T-cell (primary cell): ENCODE measurements around the gene CUBN. TPM values are rescaled to one million over a fixed set of nuclear protein-coding genes. Genes with fewer than 3 reads are reported as not detected.
A peak's percentile ranks its signal among the peaks of the same experiment; 100 is the strongest.

ENCODE experiments used
- ATAC-seq, 4 experiments: fragments of 200-7000 bp in 3 of 4; fragments of 150-1000 bp in 1 of 4; cut with Tn5 transposase; replicated peaks in 1 of 4; 1 replicate in 3 of 4; 2 replicates in 1 of 4; pipeline ENCODE4 v1.10.0; 2021; ENCODE audit warnings: moderate library complexity in 3 of 4, mild to moderate bottlenecking in 2 of 4, moderate number of reproducible peaks in 1 of 4
- CTCF ChIA-PET, 2 donors: fragments of 300-600 bp; sonication (Branson Sonifier 250); formaldehyde crosslinking; loops; one replicate each; lab custom pipeline; 2022; ENCODE audit warnings: antibody characterized with exemption in 2 of 2; lab: Charles Lee
- POLR2A ChIA-PET, 2 donors: fragments of 300-600 bp; sonication (Branson Sonifier 250); formaldehyde crosslinking; loops; one replicate each; lab custom pipeline; 2022; ENCODE audit warnings: antibody characterized with exemption in 2 of 2; lab: Charles Lee
- DNase-seq, 35 experiments: peaks; one replicate each; pipeline versions ENCODE4 v3.0.0 to v3.0.0-alpha.2; 2013 to 2023
- H3K27ac ChIP-seq: one replicate; pipeline ENCODE4 v1.5.1; 2013; ENCODE audit warnings: low read length
- H3K27me3 ChIP-seq, 2 experiments: replicated peaks in 1 of 2; 1 replicate in 1 of 2; 2 replicates in 1 of 2; pipeline versions ENCODE4 v1.6.1 to v1.7.0; 2013; ENCODE audit warnings: low read length in 1 of 2, mixed read lengths in 1 of 2; ENCODE audit not compliant: control insufficient read depth in 2 of 2, insufficient read depth in 2 of 2; ENCODE audit errors: extremely low read depth in 1 of 2
- H3K36me3 ChIP-seq, 2 donors: 1 replicate in 1 of 2; 2 replicates in 1 of 2; pipeline versions ENCODE4 v1.6.1 to v1.7.0; 2013; ENCODE audit warnings: low read length in 1 of 2; ENCODE audit not compliant: control insufficient read depth in 2 of 2, insufficient read depth in 1 of 2; ENCODE audit errors: extremely low read depth in 1 of 2
- H3K4me1 ChIP-seq, 2 experiments: 1 replicate in 1 of 2; 2 replicates in 1 of 2; pipeline versions ENCODE4 v1.6.1 to v1.7.0; 2013; ENCODE audit warnings: low read length in 2 of 2, mixed read lengths in 1 of 2; ENCODE audit not compliant: insufficient read depth in 2 of 2, control insufficient read depth in 1 of 2; ENCODE audit errors: extremely low read depth in 1 of 2
- H3K4me3 ChIP-seq, 2 donors: 1 replicate in 1 of 2; 2 replicates in 1 of 2; pipeline versions ENCODE4 v1.5.1 to v1.7.0; 2013; ENCODE audit warnings: mild to moderate bottlenecking in 2 of 2, low read length in 1 of 2, moderate library complexity in 1 of 2; ENCODE audit not compliant: control insufficient read depth in 1 of 2; ENCODE audit errors: extremely low read depth in 1 of 2
- H3K9me3 ChIP-seq: 2 replicates; pipeline ENCODE4 v1.7.0; 2013
- H3K27ac Mint-ChIP-seq, 2 donors: one replicate each; pipeline ENCODE4 v1.8.0; 2020 to 2021; ENCODE audit warnings: mild to moderate bottlenecking in 2 of 2, mixed read lengths in 2 of 2
- H3K27me3 Mint-ChIP-seq, 2 donors: one replicate each; pipeline ENCODE4 v1.8.0; 2021 to 2022; ENCODE audit warnings: mixed read lengths in 2 of 2
- H3K36me3 Mint-ChIP-seq: one replicate; pipeline ENCODE4 v1.8.0; 2021; ENCODE audit warnings: mixed read lengths
- H3K4me1 Mint-ChIP-seq, 3 donors: one replicate each; pipeline ENCODE4 v1.8.0; 2020 to 2022; ENCODE audit warnings: mixed read lengths in 3 of 3, mild to moderate bottlenecking in 1 of 3
- H3K4me3 Mint-ChIP-seq, 3 donors: one replicate each; pipeline ENCODE4 v1.8.0; 2020 to 2022; ENCODE audit warnings: mild to moderate bottlenecking in 3 of 3, mixed read lengths in 3 of 3, moderate library complexity in 3 of 3
- H3K9me3 Mint-ChIP-seq, 3 donors: one replicate each; pipeline ENCODE4 v1.8.0; 2020 to 2022; ENCODE audit warnings: mixed read lengths in 3 of 3
- WGBS: methylation state at CpG from one replicate; pipeline ENCODE4 v1.1.5; 2013; ENCODE audit warnings: missing lambda C conversion rate; ENCODE audit not compliant: insufficient coverage; 5-methylcytosine and 5-hydroxymethylcytosine counted together
- total RNA-seq, 35 experiments: library from RNA in 6 of 35; stranded (reverse) in 6 of 35; fragments of 120-200 nt in 1 of 35; gene quantifications; one replicate each; pipeline versions ENCODE4 v1.2.1 to v1.2.4 and lab custom pipeline; 2013 to 2026

The CUBN gene
- total RNA-seq, 5 donors from 2014 or later (not counting 1 experiment from before 2014, with no cell fraction given), result 6.3 to 11.4 (median 8.6) TPM

- Histone ChIP-seq H3K4me1 (peaks cover 0 to 5% of the 10 kb centered on the region in 2 experiments), H3K9me3 (no peaks in the 10 kb centered on the region), H3K27me3 (no peaks in the 10 kb centered on the region), H3K4me3 (no peak overlapping the region), H3K36me3 (no peaks in the 10 kb centered on the region), H3K27ac (no peak overlapping the region)
- Mint-ChIP-seq H3K4me1 (peaks cover 10 to 14% (median 10%) of the 10 kb centered on the region in 3 donors), H3K4me3 (no peak overlapping the region), H3K36me3 (peaks cover 15% of the 10 kb centered on the region), H3K27ac (no peak overlapping the region), H3K9me3 (peaks cover 0 to 9% (median 0%) of the 10 kb centered on the region in 3 donors), H3K27me3 (no peaks in the 10 kb centered on the region)
- ATAC-seq (no peak), DNase-seq (no peak)
- ChIA-PET CTCF (no interaction called here), POLR2A (no interaction called here)
- no CpG with 5 or more reads among the region's 1 CpG for WGBS
Observed at GRCh38 chr10:16894821-16895220, 234.8 kb downstream of the CUBN start.

- Mint-ChIP-seq H3K27ac (no peak overlapping the region), H3K4me1 (peaks cover 10 to 14% (median 10%) of the 10 kb centered on the region in 3 donors), H3K27me3 (no peaks in the 10 kb centered on the region), H3K4me3 (no peak overlapping the region), H3K9me3 (peaks cover 0 to 9% (median 0%) of the 10 kb centered on the region in 3 donors), H3K36me3 (peaks cover 9% of the 10 kb centered on the region)
- H3K4me1 ChIP-seq, result peaks cover 0 to 5% of the 10 kb centered on the region in 2 experiments
- H3K4me3 ChIP-seq, result no peak overlapping the region
- POLR2A ChIA-PET, result interaction anchor here in 1 of 2 donors (0.6 kb wide), 1 partner anchor 474 kb away, joined by 5 read pairs; no protein-coding TSS in a partner anchor
- ATAC-seq, result no peak
- no peak overlapping the region for H3K27ac ChIP-seq
- no peaks in the 10 kb centered on the region for H3K36me3 ChIP-seq
- no peaks in the 10 kb centered on the region for H3K9me3 ChIP-seq
- WGBS, result no CpG with 5 or more reads among the region's 5 CpGs
- no peak for DNase-seq
- H3K27me3 ChIP-seq, result no peaks in the 10 kb centered on the region
- CTCF ChIA-PET, result interaction anchor here in 1 of 2 donors (0.8 kb wide), 1 partner anchor 382 kb away, joined by 3 read pairs; no protein-coding TSS in a partner anchor
Observed at GRCh38 chr10:16893664-16894063, 235.9 kb downstream of the CUBN start.

- H3K36me3 Mint-ChIP-seq, result peaks cover 15% of the 10 kb centered on the region
- Histone ChIP-seq H3K9me3 (no peaks in the 10 kb centered on the region), H3K27me3 (no peaks in the 10 kb centered on the region), H3K4me3 (peak overlapping the region in 1 of 2 donors; percentile 54), H3K4me1 (peaks cover 0 to 5% of the 10 kb centered on the region in 2 experiments), H3K36me3 (no peaks in the 10 kb centered on the region), H3K27ac (no peak overlapping the region)
- peaks cover 10 to 14% (median 10%) of the 10 kb centered on the region in 3 donors for H3K4me1 Mint-ChIP-seq
- WGBS, result 23% methylated on average over 8 of the region's 12 CpGs
- DNase-seq (peak in 25 of 35 experiments; percentile 4 to 55 (median 19)), ATAC-seq (peak; percentile 43 to 85 (median 76))
- ChIA-PET CTCF (interaction anchor here in 1 of 2 donors (0.6 kb wide), 1 partner anchor 365 kb away, joined by 3 read pairs; no protein-coding TSS in a partner anchor), POLR2A (interaction anchor here in 1 of 2 donors (0.6 kb wide), 1 partner anchor 75 kb away, joined by 3 read pairs; the partner anchor contains the start of gene RSU1)
- no peaks in the 10 kb centered on the region for H3K27me3 Mint-ChIP-seq
- peak overlapping the region; percentile 65 to 74 (median 68) for H3K4me3 Mint-ChIP-seq
- peaks cover 0 to 9% (median 0%) of the 10 kb centered on the region in 3 donors for H3K9me3 Mint-ChIP-seq
- peak overlapping the region; percentile 68 to 85 for H3K27ac Mint-ChIP-seq
Observed at GRCh38 chr10:16891375-16892313, 238.0 kb downstream of the CUBN start.

GRCh38 chr10:16890691-16891090 lies 238.9 kb downstream of the CUBN start:
- no peak for DNase-seq
- Mint-ChIP-seq H3K36me3 (peaks cover 15% of the 10 kb centered on the region), H3K4me1 (peaks cover 10 to 14% (median 10%) of the 10 kb centered on the region in 3 donors), H3K27ac (peak overlapping the region in 1 of 2 donors; percentile 68), H3K27me3 (no peaks in the 10 kb centered on the region), H3K4me3 (peak overlapping the region in 2 of 3 donors; percentile 65 to 74), H3K9me3 (peaks cover 0 to 4% (median 0%) of the 10 kb centered on the region in 3 donors)
- H3K4me3 ChIP-seq, result no peak overlapping the region
- H3K27ac ChIP-seq, result no peak overlapping the region
- no peaks in the 10 kb centered on the region for H3K36me3 ChIP-seq
- ChIA-PET POLR2A (interaction anchor here in 1 of 2 donors (0.5 kb wide), 1 partner anchor 611 kb away, joined by 3 read pairs; no protein-coding TSS in a partner anchor), CTCF (interaction anchor here (0.6 to 0.7 kb wide), 2 partner anchors 108 to 330 kb away, joined by 3 to 4 read pairs; no protein-coding TSS in a partner anchor)
- H3K4me1 ChIP-seq, result peaks cover 0 to 5% of the 10 kb centered on the region in 2 experiments
- no peaks in the 10 kb centered on the region for H3K9me3 ChIP-seq
- no peaks in the 10 kb centered on the region for H3K27me3 ChIP-seq
- 94% methylated on average over 6 of the region's 6 CpGs for WGBS
- ATAC-seq, result no peak

GRCh38 chr10:16887565-16887964 lies 242.0 kb downstream of the CUBN start:
- no peaks in the 10 kb centered on the region for H3K36me3 ChIP-seq
- WGBS, result 100% methylated on average over 1 of the region's 3 CpGs
- ChIA-PET POLR2A (interaction anchor here in 1 of 2 donors (0.5 kb wide), 1 partner anchor 1045 kb away, joined by 3 read pairs; no protein-coding TSS in a partner anchor), CTCF (no interaction called here)
- Mint-ChIP-seq H3K4me3 (no peak overlapping the region), H3K4me1 (peaks cover 10 to 16% (median 10%) of the 10 kb centered on the region in 3 donors), H3K9me3 (no peaks in the 10 kb centered on the region), H3K36me3 (peaks cover 17% of the 10 kb centered on the region), H3K27me3 (no peaks in the 10 kb centered on the region), H3K27ac (no peak overlapping the region)
- H3K4me3 ChIP-seq, result no peak overlapping the region
- no peak overlapping the region for H3K27ac ChIP-seq
- DNase-seq (no peak), ATAC-seq (no peak)
- no peaks in the 10 kb centered on the region for H3K27me3 ChIP-seq
- peaks cover 0 to 5% of the 10 kb centered on the region in 2 experiments for H3K4me1 ChIP-seq
- no peaks in the 10 kb centered on the region for H3K9me3 ChIP-seq

- no peak for ATAC-seq
- ChIA-PET CTCF (no interaction called here), POLR2A (no interaction called here)
- Histone ChIP-seq H3K36me3 (no peaks in the 10 kb centered on the region), H3K27ac (no peak overlapping the region), H3K4me3 (no peak overlapping the region), H3K27me3 (no peaks in the 10 kb centered on the region), H3K9me3 (no peaks in the 10 kb centered on the region), H3K4me1 (no peaks in the 10 kb centered on the region)
- no peak overlapping the region for H3K27ac Mint-ChIP-seq
- no peak overlapping the region for H3K4me3 Mint-ChIP-seq
- DNase-seq, result no peak
- H3K27me3 Mint-ChIP-seq, result no peaks in the 10 kb centered on the region
- H3K4me1 Mint-ChIP-seq, result peaks cover 2 to 5% (median 4%) of the 10 kb centered on the region in 3 donors
- 80% methylated on average over 1 of the region's 2 CpGs for WGBS
- no peaks in the 10 kb centered on the region for H3K9me3 Mint-ChIP-seq
- H3K36me3 Mint-ChIP-seq, result peaks cover 24% of the 10 kb centered on the region
Observed at GRCh38 chr10:16886031-16886430, 243.6 kb downstream of the CUBN start.
